GM18511 (cell line): ENCODE results near the gene ITGB2.
A peak's percentile ranks its signal among the peaks of the same experiment; 100 is the strongest.
"Not testable (repeated sequence)": the region's sequence is repeated elsewhere in the genome, so short reads cannot be mapped to it uniquely, and the experiment has no call there.

Experiments used
- ATAC-seq: cut with Tn5 transposase; IDR thresholded peaks from one replicate; pipeline ENCODE4 v1.9.1; 2021; ENCODE audit warnings: mild to moderate bottlenecking, moderate library complexity; ENCODE audit not compliant: unreplicated experiment

ITGB2 gene

DNA sequence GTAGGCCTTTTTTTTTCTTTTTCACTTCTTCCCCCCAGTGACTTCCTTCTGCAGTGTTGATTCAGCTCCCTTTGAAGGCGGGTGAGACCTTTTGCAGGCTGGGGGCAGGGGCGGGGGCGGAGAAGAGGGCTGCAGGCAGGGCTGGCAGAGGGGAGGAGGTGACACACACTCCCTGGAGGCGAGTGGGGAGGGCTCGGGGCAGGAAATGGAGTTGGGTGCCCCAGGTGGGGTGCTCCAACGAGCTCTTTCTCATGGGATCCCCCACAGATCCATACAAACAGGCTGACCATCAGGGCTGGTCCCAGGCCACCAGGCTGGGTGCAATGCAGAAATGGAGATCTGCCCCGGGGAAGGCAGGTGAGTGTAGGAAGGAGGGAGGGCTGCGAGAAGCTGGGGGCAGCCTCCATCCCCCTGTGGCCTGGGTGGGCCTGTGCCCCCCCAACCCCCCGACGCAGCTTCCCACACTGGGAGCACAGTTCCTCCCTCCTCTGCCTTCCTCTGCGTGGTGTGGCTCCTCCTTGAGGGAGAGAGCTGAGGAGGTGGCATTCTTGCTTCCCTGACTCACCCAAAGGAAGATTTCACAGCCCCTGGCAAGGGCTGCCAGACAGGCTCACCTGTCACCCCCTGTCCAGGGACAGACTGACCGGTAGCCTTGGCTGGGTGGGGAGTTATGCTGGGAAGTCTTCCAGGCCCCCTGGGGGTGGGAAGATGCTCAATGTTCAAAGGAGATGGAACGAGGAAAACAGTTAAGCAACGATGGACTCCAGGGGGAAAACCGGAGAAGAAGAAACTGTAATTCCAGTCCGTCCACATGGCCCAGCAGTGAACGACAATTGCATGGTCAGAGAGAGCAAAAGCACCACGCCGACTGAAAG lies 7.1 kb upstream of the ITGB2 start:
- peak; percentile 55 for ATAC-seq

DNA sequence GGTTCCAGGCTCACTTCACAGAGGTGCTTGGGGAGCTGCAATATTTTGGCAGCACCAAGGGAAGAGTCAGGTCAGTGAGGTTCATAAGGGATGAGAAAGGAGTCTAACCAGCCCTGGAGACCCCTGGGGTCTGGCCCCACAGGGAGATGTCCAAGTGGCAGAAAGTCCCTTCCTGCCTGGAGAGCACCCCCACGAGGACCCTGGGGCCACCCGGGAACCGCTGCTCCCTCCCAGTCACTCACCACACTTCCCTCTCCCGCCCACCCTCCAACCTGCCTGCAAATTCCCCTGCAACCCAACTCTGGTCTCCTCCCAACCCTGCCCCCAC lies 6.5 kb upstream of the ITGB2 start:
- no peak for ATAC-seq

DNA sequence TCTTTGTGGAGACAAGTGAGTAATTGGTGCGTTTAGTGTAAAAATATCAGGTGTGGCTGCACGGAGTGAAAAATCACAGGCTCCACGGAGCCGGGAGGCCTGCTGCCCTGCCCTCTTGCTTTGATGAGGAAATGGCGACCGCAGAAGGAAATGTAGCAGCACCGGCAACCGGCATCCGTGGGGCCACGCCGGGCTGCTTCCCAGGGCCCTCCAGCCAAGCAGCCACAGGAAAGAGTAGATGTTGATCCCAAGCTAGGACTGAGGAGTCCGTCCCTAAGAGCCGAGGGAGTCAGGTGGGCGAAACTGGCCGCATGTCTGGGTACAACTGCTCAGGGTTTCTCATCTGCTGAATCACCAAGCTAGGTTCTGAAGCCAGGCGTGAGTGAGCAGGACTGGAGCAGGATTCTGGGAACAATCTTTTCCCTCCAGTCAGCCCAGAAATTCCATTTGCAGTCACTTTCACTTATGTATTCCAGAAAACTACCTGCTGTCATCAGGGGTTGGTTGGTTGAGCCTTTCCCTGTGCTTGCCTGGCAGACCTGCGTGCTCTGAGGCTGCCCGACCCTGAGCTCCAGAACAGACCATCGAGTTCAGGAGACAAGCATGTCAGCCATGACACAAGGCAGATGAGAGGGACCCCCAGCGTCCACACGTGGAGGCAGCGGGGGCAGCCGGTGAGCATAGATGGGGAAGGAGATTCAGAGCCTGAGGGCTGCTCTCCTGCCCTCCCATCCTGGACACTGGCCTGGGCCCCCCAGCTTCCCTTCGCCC lies 5.8 kb upstream of the ITGB2 start:
- ATAC-seq: no peak

DNA sequence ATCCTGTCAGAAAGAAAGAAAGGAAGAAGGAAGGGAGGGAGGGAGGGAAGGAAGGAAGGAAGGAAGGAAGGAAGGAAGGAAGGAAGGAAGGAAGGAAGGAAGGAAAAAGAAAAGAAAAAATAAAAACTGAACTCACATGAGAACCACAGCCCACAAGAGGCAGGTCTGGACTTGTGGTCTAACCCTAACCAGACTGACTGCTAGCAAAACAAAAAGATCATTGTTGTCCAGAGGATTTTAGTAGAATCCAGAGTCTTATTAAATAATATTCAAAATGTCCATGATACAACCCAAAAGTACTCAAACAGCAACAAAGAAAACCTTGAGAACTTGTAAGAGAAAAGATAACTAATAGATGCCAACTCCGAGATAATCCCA lies 4.7 kb upstream of the ITGB2 start:
- no peak for ATAC-seq

GRCh38 chr21:44924606-44925377 lies 4.1 kb upstream of the ITGB2 start:
- no peak for ATAC-seq

DNA sequence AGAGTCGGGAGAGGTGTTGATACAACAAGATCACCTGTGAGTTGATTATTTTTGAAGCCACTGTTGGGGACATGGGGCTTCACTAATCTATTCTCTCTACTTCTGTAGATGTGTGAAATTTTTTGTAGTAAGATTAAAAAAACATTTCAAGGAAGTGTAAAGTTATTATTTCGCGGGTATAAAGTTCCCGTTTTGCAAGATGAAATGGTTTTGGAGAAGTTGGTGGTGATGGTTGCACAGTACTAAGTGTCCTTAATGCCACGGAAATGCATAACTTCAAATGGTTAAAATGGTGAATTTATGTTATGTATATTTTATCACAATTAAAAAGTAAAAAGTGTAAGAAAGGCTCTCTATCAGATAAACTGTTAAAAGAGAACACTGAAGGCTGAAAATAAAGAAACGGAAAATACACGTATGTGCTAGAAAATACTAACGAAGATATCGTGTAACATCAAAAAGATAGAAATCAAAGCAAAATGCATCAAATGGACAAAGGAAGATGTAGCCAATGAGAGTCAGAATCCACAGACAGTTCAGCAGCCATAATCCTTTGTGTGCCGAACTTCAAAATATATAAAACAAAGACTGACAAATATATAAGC lies 2.9 kb upstream of the ITGB2 start:
- ATAC-seq: no peak

GRCh38 chr21:44921928-44922327 lies 1.2 kb upstream of the ITGB2 start:
- ATAC-seq: no peak

DNA sequence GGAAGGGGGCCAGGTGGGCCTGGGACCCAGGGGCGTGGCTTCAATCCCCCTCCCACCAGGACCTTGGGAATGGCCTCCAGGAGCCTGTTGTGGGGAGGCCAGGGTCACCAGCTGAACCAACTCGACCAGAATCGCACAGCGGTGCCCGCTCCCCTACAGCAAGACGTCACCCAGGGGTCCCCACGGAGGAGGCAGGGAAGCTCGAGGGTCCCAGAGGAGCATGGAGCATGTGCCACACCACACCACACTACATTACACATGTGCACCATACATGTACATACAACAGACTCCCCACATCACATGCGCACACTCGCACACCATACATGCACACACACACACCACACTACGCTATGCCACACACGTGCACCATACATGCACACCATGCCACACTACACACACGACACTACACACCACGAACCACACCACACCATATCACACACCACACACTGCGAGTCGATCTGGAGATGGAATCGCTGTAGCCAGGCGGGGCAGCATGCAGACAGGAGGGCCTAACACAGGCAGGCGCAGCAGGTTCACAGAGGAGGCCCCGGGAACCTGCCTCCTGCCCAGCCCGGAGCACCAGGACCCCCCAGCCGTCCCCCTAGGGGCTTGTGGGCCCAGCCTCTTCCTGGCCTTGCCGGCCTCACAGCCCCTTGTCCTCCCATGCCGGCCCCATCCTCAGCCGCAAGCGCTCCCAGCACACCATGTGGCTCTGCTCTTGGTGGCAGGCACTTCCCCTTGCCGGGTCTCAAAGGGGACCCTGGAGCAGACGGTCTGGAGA lies 596 bp downstream of the ITGB2 start:
- ATAC-seq: peak; percentile 25

DNA sequence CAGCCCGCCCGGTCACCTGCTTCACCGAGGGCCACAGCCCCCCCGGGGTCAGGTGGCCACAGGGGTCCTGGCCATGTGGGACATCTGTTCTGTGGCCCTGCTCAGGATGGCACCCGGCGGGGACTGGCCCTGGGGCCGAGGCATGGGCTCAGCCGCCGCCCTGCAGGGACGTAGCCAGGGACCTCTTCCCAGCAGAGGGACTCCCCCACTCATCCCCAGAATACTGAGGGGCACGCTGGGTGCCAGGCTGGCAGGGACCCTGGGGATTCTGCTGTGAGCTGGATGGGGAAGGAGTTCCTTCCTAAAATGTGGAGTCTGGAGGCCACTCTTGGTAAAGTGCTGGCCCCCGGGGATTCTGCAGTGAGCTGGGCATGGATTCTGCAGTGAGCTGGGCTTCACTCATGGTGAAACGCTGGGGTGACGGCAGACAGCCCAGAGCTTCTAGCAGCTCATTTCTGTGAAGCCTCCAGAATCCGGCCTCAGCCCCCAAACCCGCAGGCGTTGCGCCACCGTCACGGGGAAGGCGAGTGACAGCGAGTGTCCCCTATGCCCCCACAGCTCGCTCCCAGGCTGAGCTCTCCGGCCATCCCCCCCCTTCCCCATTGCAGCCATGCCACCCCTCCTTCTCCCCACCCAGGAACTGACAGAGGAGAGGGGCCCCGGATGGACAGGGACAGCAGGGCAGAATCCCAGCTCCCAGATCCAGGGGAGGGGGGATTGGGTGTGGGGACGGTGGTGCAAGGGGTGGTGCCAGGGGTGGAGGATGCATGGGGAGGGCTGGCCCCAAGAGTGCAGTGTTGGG lies 1.4 kb downstream of the ITGB2 start:
- ATAC-seq: no peak

- no peak for ATAC-seq
Measured at GRCh38 chr21:44918581-44919033, 2.1 kb downstream of the ITGB2 start.

GRCh38 chr21:44918107-44918470 lies 2.6 kb downstream of the ITGB2 start:
- no peak for ATAC-seq

- ATAC-seq: no peak
Measured at GRCh38 chr21:44917446-44918106, 3.1 kb downstream of the ITGB2 start.

DNA sequence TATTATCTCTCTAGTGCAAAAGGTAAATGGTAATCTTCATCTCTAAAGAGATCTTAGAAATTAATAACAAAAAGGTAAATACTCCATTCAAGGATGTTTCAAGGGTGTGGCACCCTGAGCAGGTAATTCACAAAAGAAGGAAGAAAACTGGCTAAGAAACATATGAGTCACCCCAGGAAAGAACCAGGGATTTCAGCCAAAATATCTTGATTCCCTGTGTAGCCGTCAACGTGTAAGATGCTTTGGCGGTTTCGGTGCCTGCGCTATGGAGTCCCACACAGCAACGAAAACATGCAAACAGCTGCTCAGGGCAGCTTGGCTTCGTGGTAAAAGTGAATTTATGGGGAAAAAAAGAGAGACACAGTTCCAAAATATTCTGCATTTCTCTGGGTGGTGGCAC lies 3.7 kb downstream of the ITGB2 start:
- ATAC-seq: no peak

GRCh38 chr21:44914176-44914874 lies 6.4 kb downstream of the ITGB2 start:
- ATAC-seq: peak; percentile 78

- ATAC-seq: no peak
Measured at GRCh38 chr21:44913425-44914175, 7.1 kb downstream of the ITGB2 start.

DNA sequence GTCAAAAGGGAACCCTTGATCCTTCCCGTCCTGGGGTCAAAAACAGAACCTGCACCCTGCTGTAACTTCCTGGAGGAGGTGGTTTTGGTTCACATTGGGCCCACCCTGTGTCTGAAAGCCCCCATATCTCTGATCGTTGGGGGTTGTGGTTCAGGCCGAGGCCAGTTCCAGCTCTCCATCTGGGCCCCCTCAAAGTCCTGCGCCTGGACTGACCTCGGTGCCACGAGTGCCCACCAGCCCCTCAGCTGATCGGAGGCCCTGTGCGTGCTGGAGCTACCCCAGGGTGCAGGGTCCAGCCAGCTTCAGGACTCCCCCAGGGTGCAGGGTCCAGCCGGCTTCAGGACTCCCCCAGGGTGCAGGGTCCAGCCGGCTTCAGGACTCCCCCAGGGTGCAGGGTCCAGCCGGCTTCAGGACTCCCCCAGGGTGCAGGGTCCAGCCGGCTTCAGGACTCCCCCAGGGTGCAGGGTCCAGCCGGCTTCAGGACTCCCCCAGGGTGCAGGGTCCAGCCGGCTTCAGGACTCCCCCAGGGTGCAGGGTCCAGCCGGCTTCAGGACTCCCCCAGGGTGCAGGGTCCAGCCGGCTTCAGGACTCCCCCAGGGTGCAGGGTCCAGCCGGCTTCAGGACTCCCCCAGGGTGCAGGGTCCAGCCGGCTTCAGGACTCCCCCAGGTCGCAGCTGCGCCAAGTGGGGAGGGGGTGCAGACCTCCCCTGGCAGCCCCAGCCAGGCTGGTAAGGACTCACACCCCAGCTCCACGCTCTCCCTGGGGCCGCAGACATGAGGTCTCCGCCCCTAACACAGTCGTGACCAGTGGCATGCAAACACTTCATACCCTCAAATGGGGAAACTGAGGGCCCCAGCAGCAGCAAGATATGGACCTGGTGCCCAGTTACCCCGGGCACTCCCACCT lies 7.9 kb downstream of the ITGB2 start:
- not testable (repeated sequence) for ATAC-seq

- no peak for ATAC-seq
Measured at GRCh38 chr21:44912158-44912473, 8.6 kb downstream of the ITGB2 start.
